Measurements from ENCODE around the gene RIPK4. TPM values are rescaled to one million over a fixed set of nuclear protein-coding genes. Genes with fewer than 3 reads are reported as not detected.

The RIPK4 gene
- total and polyA plus RNA-seq, 2 donors (not counting 1 experiment from before 2014, with no cell fraction given), result not detected

- no peak overlapping the region for H3K9ac ChIP-seq (ENCODE audit: low read length)
- peaks cover 0 to 6% (median 3%) of the 10 kb centered on the region in 3 donors for H3K9me3 ChIP-seq (ENCODE audit: control extremely low read depth in 1 of 3, control insufficient read depth in 2 of 3, insufficient read depth in 1 of 3, low read length in 2 of 3)
- intact Hi-C loops (cut with micrococcal nuclease), result no loop called here
- Mint-ChIP-seq H3K4me1 (no peaks in the 10 kb centered on the region), H3K27ac (no peak overlapping the region), H3K27me3 (no peaks in the 10 kb centered on the region), H3K4me3 (no peak overlapping the region), H3K9me3 (ENCODE audit: insufficient read depth) (no peaks in the 10 kb centered on the region)
- no peaks in the 10 kb centered on the region for H3K4me1 ChIP-seq (ENCODE audit: control insufficient read depth in 2 of 2, insufficient read depth in 2 of 2, low read length in 2 of 2)
- no peaks in the 10 kb centered on the region for H4K20me1 ChIP-seq (ENCODE audit: control insufficient read depth, insufficient read depth, low read length, poor library complexity, severe bottlenecking)
- peaks cover 0 to 36% of the 10 kb centered on the region in 2 experiments for H3K36me3 ChIP-seq (replicated peaks in 1 of 2; ENCODE audit: control extremely low read depth in 1 of 2, control insufficient read depth in 1 of 2, extremely low read depth in 1 of 2, insufficient read depth in 2 of 2, low read length in 1 of 2)
- no peak for ATAC-seq (ENCODE audit: low read depth)
- CTCF ChIA-PET, result no interaction called here
- no peak overlapping the region for H2AFZ ChIP-seq (ENCODE audit: insufficient read depth, low read depth, low read length, poor library complexity, severe bottlenecking)
- POLR2A ChIA-PET, result no interaction called here
- H3K27ac ChIP-seq (ENCODE audit: low read length in 2 of 2), result no peak overlapping the region
- no peaks in the 10 kb centered on the region for H3K79me2 ChIP-seq (ENCODE audit: control insufficient read depth, insufficient read depth, low read length)
- no peak overlapping the region for H3K4me3 ChIP-seq (ENCODE audit: control extremely low read depth in 1 of 5, extremely low read depth in 1 of 5, insufficient read depth in 1 of 5, low read depth in 2 of 5, low read length in 4 of 5)
- no peak for TF ChIP-seq EZH2 (IDR thresholded peaks at IDR 0.05; ENCODE audit: borderline replicate concordance, insufficient read depth, low read depth, low read length, poor library complexity, severe bottlenecking)
- no peak overlapping the region for H3K4me2 ChIP-seq (replicated peaks; ENCODE audit: low read depth, low read length, poor library complexity, severe bottlenecking)
- DNase-seq, result no peak
- WGBS (ENCODE audit: insufficient coverage), result 95% methylated on average over 20 of the region's 20 CpGs
- no peaks in the 10 kb centered on the region for H3K27me3 ChIP-seq (replicated peaks in 1 of 4; ENCODE audit: control extremely low read depth in 1 of 4, control insufficient read depth in 3 of 4, insufficient read depth in 4 of 4, low read length in 3 of 4)
Observed at GRCh38 chr21:41798326-41798725, 31.5 kb upstream of the RIPK4 start.

- intact Hi-C loops (cut with micrococcal nuclease), result no loop called here
- no peak overlapping the region for H3K27ac Mint-ChIP-seq
- no peaks in the 10 kb centered on the region for H3K4me1 ChIP-seq (ENCODE audit: control insufficient read depth in 2 of 2, insufficient read depth in 2 of 2, low read length in 2 of 2)
- H3K4me2 ChIP-seq (replicated peaks; ENCODE audit: low read depth, low read length, poor library complexity, severe bottlenecking), result no peak overlapping the region
- H3K9me3 ChIP-seq (ENCODE audit: control extremely low read depth in 1 of 3, control insufficient read depth in 2 of 3, insufficient read depth in 1 of 3, low read length in 2 of 3), result peaks cover 8 to 22% (median 10%) of the 10 kb centered on the region in 3 donors
- no peaks in the 10 kb centered on the region for H4K20me1 ChIP-seq (ENCODE audit: control insufficient read depth, insufficient read depth, low read length, poor library complexity, severe bottlenecking)
- H3K27me3 ChIP-seq (replicated peaks in 1 of 4; ENCODE audit: control extremely low read depth in 1 of 4, control insufficient read depth in 3 of 4, insufficient read depth in 4 of 4, low read length in 3 of 4), result peaks cover 0 to 3% (median 0%) of the 10 kb centered on the region in 4 experiments
- H3K27ac ChIP-seq (ENCODE audit: low read length in 2 of 2), result no peak overlapping the region
- peaks cover 7% of the 10 kb centered on the region for H3K9me3 Mint-ChIP-seq (ENCODE audit: insufficient read depth)
- no peak overlapping the region for H3K4me3 Mint-ChIP-seq
- H2AFZ ChIP-seq (ENCODE audit: insufficient read depth, low read depth, low read length, poor library complexity, severe bottlenecking), result no peak overlapping the region
- CTCF ChIA-PET, result interaction anchor here (2.6 kb wide), 1 partner anchor 20 kb away, joined by 8 read pairs; no protein-coding TSS in a partner anchor
- ATAC-seq (ENCODE audit: low read depth), result no peak
- WGBS (ENCODE audit: insufficient coverage), result 94% methylated on average over 13 of the region's 14 CpGs
- no peak for DNase-seq
- no peak overlapping the region for H3K4me3 ChIP-seq (ENCODE audit: control extremely low read depth in 1 of 5, extremely low read depth in 1 of 5, insufficient read depth in 1 of 5, low read depth in 2 of 5, low read length in 4 of 5)
- peaks cover 9% of the 10 kb centered on the region for H3K27me3 Mint-ChIP-seq
- no peaks in the 10 kb centered on the region for H3K79me2 ChIP-seq (ENCODE audit: control insufficient read depth, insufficient read depth, low read length)
- POLR2A ChIA-PET, result no interaction called here
- H3K9ac ChIP-seq (ENCODE audit: low read length), result no peak overlapping the region
- no peak for TF ChIP-seq EZH2 (IDR thresholded peaks at IDR 0.05; ENCODE audit: borderline replicate concordance, insufficient read depth, low read depth, low read length, poor library complexity, severe bottlenecking)
- TF ChIP-seq CTCF (IDR thresholded peaks at IDR 0.05), result no peak
- H3K36me3 ChIP-seq (replicated peaks in 1 of 2; ENCODE audit: control extremely low read depth in 1 of 2, control insufficient read depth in 1 of 2, extremely low read depth in 1 of 2, insufficient read depth in 2 of 2, low read length in 1 of 2), result peaks cover 0 to 26% of the 10 kb centered on the region in 2 experiments
- no peaks in the 10 kb centered on the region for H3K4me1 Mint-ChIP-seq
Observed at GRCh38 chr21:41796476-41797080, 29.7 kb upstream of the RIPK4 start.

Data from B cell (primary cell).